Breast epithelium (tissue), 3 donors: ENCODE measurements around the gene MRFAP1L1.

Experiments used
- POLR2A ChIP-seq: fragments of 450-650 bp; IDR thresholded peaks from one replicate; pipeline ENCODE4 v1.6.1; 2016; ENCODE audit warnings: antibody characterized with exemption, mild to moderate bottlenecking, moderate library complexity
- POLR2AphosphoS5 ChIP-seq, 3 donors: sonication (generic); formaldehyde crosslinking; IDR thresholded peaks; one replicate each; pipeline ENCODE4 v1.6.1; 2017; ENCODE audit warnings: antibody characterized with exemption in 3 of 3
- TF ChIP-seq, protein P1 (sequence below), 3 donors: fragments of 450-650 bp; IDR thresholded peaks; one replicate each; pipeline ENCODE4 v1.5.1; 2016 to 2017; ENCODE audit warnings: antibody characterized with exemption in 3 of 3, mild to moderate bottlenecking in 3 of 3, moderate library complexity in 3 of 3

DNA sequence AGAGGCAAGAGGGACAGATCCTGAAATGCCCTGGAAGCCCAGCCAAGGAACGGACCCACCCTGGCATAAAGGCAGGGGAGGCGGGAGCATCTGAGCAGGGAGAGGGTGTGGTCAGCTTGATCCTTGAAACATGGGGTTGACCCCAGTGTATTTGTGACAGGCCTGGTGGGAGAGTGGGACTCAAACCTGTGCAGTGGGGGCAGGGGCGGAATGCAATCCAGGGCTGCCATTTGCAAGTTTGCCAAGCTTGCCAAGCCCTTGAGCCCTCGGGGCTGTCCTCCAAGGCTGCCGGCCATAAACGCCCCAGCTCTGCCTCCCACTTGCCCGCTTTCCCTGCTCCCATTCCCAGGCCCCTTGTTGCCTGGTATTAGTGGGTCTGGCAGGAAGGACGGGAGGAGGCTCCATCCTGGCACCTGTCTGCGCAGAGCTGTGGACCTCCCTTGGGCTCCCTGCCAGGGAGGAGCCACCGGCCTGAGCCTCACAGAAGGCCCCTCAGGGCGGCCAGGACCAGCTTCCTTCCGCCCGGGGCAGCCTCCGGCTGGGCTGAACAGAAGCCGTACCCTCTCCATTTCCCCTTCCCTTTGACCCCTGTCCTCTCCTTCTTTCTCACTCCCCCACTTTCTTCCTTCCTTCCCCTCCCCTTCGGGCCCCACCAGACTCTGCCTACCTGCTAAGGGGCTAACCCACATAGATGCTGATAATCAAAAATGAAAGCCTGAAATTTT is 15.3 kb downstream of the MRFAP1L1 start:
- TF ChIP-seq, protein P1, sequence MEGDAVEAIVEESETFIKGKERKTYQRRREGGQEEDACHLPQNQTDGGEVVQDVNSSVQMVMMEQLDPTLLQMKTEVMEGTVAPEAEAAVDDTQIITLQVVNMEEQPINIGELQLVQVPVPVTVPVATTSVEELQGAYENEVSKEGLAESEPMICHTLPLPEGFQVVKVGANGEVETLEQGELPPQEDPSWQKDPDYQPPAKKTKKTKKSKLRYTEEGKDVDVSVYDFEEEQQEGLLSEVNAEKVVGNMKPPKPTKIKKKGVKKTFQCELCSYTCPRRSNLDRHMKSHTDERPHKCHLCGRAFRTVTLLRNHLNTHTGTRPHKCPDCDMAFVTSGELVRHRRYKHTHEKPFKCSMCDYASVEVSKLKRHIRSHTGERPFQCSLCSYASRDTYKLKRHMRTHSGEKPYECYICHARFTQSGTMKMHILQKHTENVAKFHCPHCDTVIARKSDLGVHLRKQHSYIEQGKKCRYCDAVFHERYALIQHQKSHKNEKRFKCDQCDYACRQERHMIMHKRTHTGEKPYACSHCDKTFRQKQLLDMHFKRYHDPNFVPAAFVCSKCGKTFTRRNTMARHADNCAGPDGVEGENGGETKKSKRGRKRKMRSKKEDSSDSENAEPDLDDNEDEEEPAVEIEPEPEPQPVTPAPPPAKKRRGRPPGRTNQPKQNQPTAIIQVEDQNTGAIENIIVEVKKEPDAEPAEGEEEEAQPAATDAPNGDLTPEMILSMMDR (IDR thresholded peaks at IDR 0.05): no peak
- TF ChIP-seq POLR2A (no peak), POLR2AphosphoS5 (IDR thresholded peaks at IDR 0.05) (no peak)
